HCT116 (cell line): ENCODE results near the gene CCKAR. TPM values are rescaled to one million over a fixed set of nuclear protein-coding genes. Genes with fewer than 3 reads are reported as not detected.

Source experiments
- ATAC-seq: fragments of 200-7000 bp; cut with Tn5 transposase; 2 replicates; pipeline ENCODE4 v1.9.1; 2020; ENCODE audit warnings: mild to moderate bottlenecking, moderate library complexity
- BruUV-seq: library from RNA; stranded (reverse); fragments of 400-500 nt; replicated peaks from 2 replicates; lab custom pipeline; 2021; lab: Mats Ljungman, UMichigan
- CTCF ChIA-PET: fragments of 300-600 bp; sonication (Branson Sonifier 250); formaldehyde crosslinking; loops from one replicate; lab custom pipeline; 2021; ENCODE audit warnings: antibody characterized with exemption; lab: Charles Lee
- POLR2A ChIA-PET: fragments of 300-600, 350-600 bp; sonication (Branson Sonifier 250); formaldehyde crosslinking; loops from one replicate; lab custom pipeline; 2021; ENCODE audit warnings: antibody characterized with exemption; lab: Charles Lee
- RAD21 ChIA-PET, 2 experiments: fragments of 300-600 bp; sonication (Branson Sonifier 250); formaldehyde crosslinking; loops; one replicate each; lab custom pipeline; 2023; ENCODE audit warnings: low total read pairs in 2 of 2; ENCODE audit not compliant: uncharacterized antibody in 2 of 2, unreplicated experiment in 2 of 2, low non-redundant PET in 1 of 2; lab: Charles Lee
- DNase-seq: peaks from one replicate; pipeline ENCODE4 v3.0.0-alpha.2; 2010; ENCODE audit warnings: low read depth, low spot score
- H2AFZ ChIP-seq: fragments of 200-600 bp; shearing (Covaris generic), sonication (generic); 2 replicates; pipeline ENCODE4 v1.6.1; 2017; ENCODE audit warnings: low read depth, mixed run types, mixed read lengths, antibody characterized with exemption, low read length; ENCODE audit not compliant: poor library complexity, severe bottlenecking
- H3K27ac ChIP-seq: 2 replicates; pipeline ENCODE4 v1.5.1; 2012; ENCODE audit warnings: low read depth, low read length
- H3K27me3 ChIP-seq: fragments of 200-600 bp; sonication (generic); 2 replicates; pipeline ENCODE4 v1.6.1; 2016; ENCODE audit warnings: mixed run types, low read length, mixed read lengths; ENCODE audit not compliant: insufficient read depth
- H3K36me3 ChIP-seq, 2 experiments: fragments of 200-500 bp in 1 of 2; fragments of 200-600 bp in 1 of 2; sonication (Bioruptor generic) in 1 of 2; sonication (generic) in 1 of 2; 2 replicates each; pipeline versions ENCODE4 v1.5.1 to v1.6.1; 2014 to 2016; ENCODE audit warnings: low read length in 2 of 2, inconsistent platforms in 1 of 2, mixed read lengths in 1 of 2, mixed run types in 1 of 2; ENCODE audit not compliant: insufficient read depth in 2 of 2, control insufficient read depth in 1 of 2
- H3K4me1 ChIP-seq, 2 experiments: fragments of 200-600 bp in 1 of 2; sonication (generic) in 1 of 2; 2 replicates each; pipeline versions ENCODE4 v1.5.1 to v1.6.1; 2012 to 2017; ENCODE audit warnings: low read length in 2 of 2, inconsistent platforms in 1 of 2, mild to moderate bottlenecking in 1 of 2, mixed read lengths in 1 of 2, mixed run types in 1 of 2, moderate library complexity in 1 of 2; ENCODE audit not compliant: insufficient read depth in 2 of 2, control insufficient read depth in 1 of 2
- H3K4me2 ChIP-seq: fragments of 200-600 bp; sonication (generic); 2 replicates; pipeline ENCODE4 v1.6.1; 2017; ENCODE audit warnings: mixed run types, low read length, mixed read lengths
- H3K4me3 ChIP-seq, 2 experiments: fragments of 200-600 bp in 1 of 2; sonication (generic) in 1 of 2; replicated peaks in 1 of 2; 2 replicates each; pipeline ENCODE4 v1.5.1; 2011 to 2016; ENCODE audit warnings: low read length in 2 of 2, control low read depth in 1 of 2, low read depth in 1 of 2, mild to moderate bottlenecking in 1 of 2, mixed read lengths in 1 of 2, mixed run types in 1 of 2
- H3K79me2 ChIP-seq: fragments of 200-600 bp; sonication (generic); 2 replicates; pipeline ENCODE4 v1.6.1; 2017; ENCODE audit warnings: mild to moderate bottlenecking, mixed run types, low read length, moderate library complexity, mixed read lengths; ENCODE audit not compliant: insufficient read depth
- H3K9ac ChIP-seq: fragments of 200-600 bp; sonication (generic); 2 replicates; pipeline ENCODE4 v1.6.1; 2016; ENCODE audit warnings: low read length, mixed read lengths
- H3K9me2 ChIP-seq: fragments of 200-600 bp; sonication (generic), shearing (Covaris generic); 2 replicates; pipeline ENCODE4 v1.6.1; 2017; ENCODE audit warnings: mixed run types, mild to moderate bottlenecking, moderate library complexity; ENCODE audit not compliant: insufficient read depth
- H3K9me3 ChIP-seq, 2 experiments: fragments of 200-500 bp in 1 of 2; fragments of 200-600 bp in 1 of 2; sonication (Bioruptor generic) in 1 of 2; sonication (generic) in 1 of 2; 2 replicates each; pipeline ENCODE4 v1.6.1; 2014 to 2017; ENCODE audit warnings: low read length in 2 of 2, mixed read lengths in 2 of 2, inconsistent platforms in 1 of 2, low read depth in 1 of 2, mild to moderate bottlenecking in 1 of 2, mixed run types in 1 of 2, moderate library complexity in 1 of 2; ENCODE audit not compliant: control insufficient read depth in 1 of 2, insufficient read depth in 1 of 2
- H4K20me1 ChIP-seq: fragments of 200-600 bp; sonication (generic), shearing (Covaris generic); 2 replicates; pipeline ENCODE4 v1.6.1; 2017; ENCODE audit warnings: mixed run types, mild to moderate bottlenecking, moderate library complexity; ENCODE audit not compliant: insufficient read depth
- CBX3 ChIP-seq: IDR thresholded peaks from 2 replicates; pipeline ENCODE4 v1.6.1; 2012; ENCODE audit warnings: low read depth
- EGR1 ChIP-seq: IDR thresholded peaks from 2 replicates; pipeline ENCODE4 v1.6.1; 2012; ENCODE audit warnings: low read depth
- EZH2 ChIP-seq: fragments of 200-600 bp; sonication (generic); IDR thresholded peaks from 2 replicates; pipeline ENCODE4 v1.6.1; 2017; ENCODE audit warnings: antibody characterized with exemption, mixed run types
- EZH2phosphoT487 ChIP-seq: fragments of 200-600 bp; IDR thresholded peaks from 2 replicates; pipeline ENCODE4 v1.6.1; 2018; ENCODE audit warnings: antibody characterized with exemption, borderline replicate concordance
- JUND ChIP-seq: IDR thresholded peaks from 2 replicates; pipeline ENCODE4 v1.6.1; 2012
- POLR2A ChIP-seq: IDR thresholded peaks from 2 replicates; pipeline ENCODE4 v1.7.0; 2011; ENCODE audit warnings: borderline replicate concordance; ENCODE audit not compliant: insufficient read depth, insufficient read length; ENCODE audit errors: extremely low read depth
- POLR2AphosphoS5 ChIP-seq: IDR thresholded peaks from 2 replicates; pipeline ENCODE4 v1.6.1; 2011; ENCODE audit warnings: mild to moderate bottlenecking, low read depth, low read length, moderate library complexity
- RAD21 ChIP-seq: IDR thresholded peaks from 2 replicates; pipeline ENCODE4 v1.6.1; 2012; ENCODE audit warnings: low read depth, mild to moderate bottlenecking
- SP1 ChIP-seq: IDR thresholded peaks from 2 replicates; pipeline ENCODE4 v1.6.1; 2012; ENCODE audit warnings: low read depth
- TCF7L2 ChIP-seq: IDR thresholded peaks from 2 replicates; pipeline ENCODE4 v1.7.0; 2011; ENCODE audit warnings: borderline replicate concordance, inconsistent platforms; ENCODE audit not compliant: insufficient read depth, insufficient read length; ENCODE audit errors: extremely low read depth
- YY1 ChIP-seq: IDR thresholded peaks from 2 replicates; pipeline ENCODE4 v1.6.1; 2011; ENCODE audit warnings: low read length, low read depth, moderate library complexity, mild to moderate bottlenecking; ENCODE audit not compliant: insufficient replicate concordance; ENCODE audit errors: extremely low read depth
- ZFX ChIP-seq: fragments of 450-650 bp; IDR thresholded peaks from 2 replicates; pipeline ENCODE4 v1.6.1; 2017
- intact Hi-C: fragments of 100-400 bp; cut with micrococcal nuclease; formaldehyde crosslinking; loops from 2 replicates; pipeline ENCODE4 v1.10.0; 2022
- total RNA-seq: library from RNA; stranded (reverse); gene quantifications from one replicate; pipeline ENCODE4 v1.2.1, GENCODE V29; 2021; ENCODE audit not compliant: unreplicated experiment
- TF ChIP-seq, protein P1 (sequence below), 3 experiments: fragments of 200-600 bp in 1 of 3; sonication (generic) in 1 of 3; IDR thresholded peaks in 2 of 3; conservative IDR thresholded peaks in 1 of 3; 2 replicates each; pipeline ENCODE4 v1.5.1; 2012 to 2017; ENCODE audit warnings: low read depth in 2 of 3, low read length in 2 of 3, antibody characterized with exemption in 1 of 3, borderline replicate concordance in 1 of 3, control low read depth in 1 of 3, mild to moderate bottlenecking in 1 of 3, mixed read lengths in 1 of 3, mixed run types in 1 of 3, moderate library complexity in 1 of 3; ENCODE audit not compliant: insufficient read depth in 1 of 3
- TF ChIP-seq, protein P2 (sequence below): IDR thresholded peaks from 2 replicates; pipeline ENCODE4 v1.6.1; 2012

Gene CCKAR
- total RNA-seq, 1 experiment from 2014 or later: not detected

DNA sequence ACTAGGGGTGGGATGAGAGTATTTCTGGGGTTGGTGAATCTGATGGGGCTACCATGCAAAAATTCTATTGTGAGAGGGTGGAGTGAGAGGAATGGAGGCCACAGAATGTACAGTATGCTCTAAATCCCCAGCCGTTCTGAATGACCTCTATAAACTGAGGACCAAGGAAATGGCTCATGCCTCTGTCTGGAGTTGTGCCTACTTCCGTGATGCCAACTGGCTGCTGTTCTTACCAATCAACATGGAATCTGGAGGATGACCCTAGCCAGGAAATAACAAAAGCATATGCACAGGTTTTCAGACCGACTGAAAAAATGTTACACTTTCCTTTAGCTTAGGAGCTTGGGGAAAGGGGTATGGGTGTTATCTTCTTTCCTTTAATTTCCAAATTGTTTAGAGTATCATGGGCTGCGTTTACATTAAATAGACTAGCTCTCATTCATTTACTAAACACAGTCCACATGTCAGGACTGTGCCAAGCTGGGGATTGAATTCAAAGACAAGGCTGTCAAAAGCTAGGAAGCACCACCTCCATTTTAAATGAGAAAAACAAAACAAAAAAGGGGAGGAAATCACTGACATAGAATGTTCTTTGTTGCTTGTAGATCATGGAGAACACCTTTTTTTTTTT lies 20.2 kb upstream of the CCKAR start:
- Histone ChIP-seq H3K9ac (no peak overlapping the region), H3K36me3 (no peaks in the 10 kb centered on the region), H4K20me1 (no peaks in the 10 kb centered on the region), H3K27ac (no peak overlapping the region), H3K9me3 (no peaks in the 10 kb centered on the region), H3K4me2 (no peak overlapping the region), H3K27me3 (no peaks in the 10 kb centered on the region), H3K79me2 (no peaks in the 10 kb centered on the region), H2AFZ (no peak overlapping the region), H3K9me2 (no peaks in the 10 kb centered on the region), H3K4me1 (no peaks in the 10 kb centered on the region), H3K4me3 (no peak overlapping the region)
- ChIA-PET RAD21 (no interaction called here), CTCF (no interaction called here), POLR2A (no interaction called here)
- TF ChIP-seq SP1 (no peak), RAD21 (no peak), CBX3 (no peak), YY1 (no peak), TCF7L2 (no peak), EGR1 (no peak), JUND (no peak), EZH2 (no peak), ZFX (no peak), POLR2A (no peak), POLR2AphosphoS5 (no peak), EZH2phosphoT487 (no peak)
- TF ChIP-seq, protein P1, sequence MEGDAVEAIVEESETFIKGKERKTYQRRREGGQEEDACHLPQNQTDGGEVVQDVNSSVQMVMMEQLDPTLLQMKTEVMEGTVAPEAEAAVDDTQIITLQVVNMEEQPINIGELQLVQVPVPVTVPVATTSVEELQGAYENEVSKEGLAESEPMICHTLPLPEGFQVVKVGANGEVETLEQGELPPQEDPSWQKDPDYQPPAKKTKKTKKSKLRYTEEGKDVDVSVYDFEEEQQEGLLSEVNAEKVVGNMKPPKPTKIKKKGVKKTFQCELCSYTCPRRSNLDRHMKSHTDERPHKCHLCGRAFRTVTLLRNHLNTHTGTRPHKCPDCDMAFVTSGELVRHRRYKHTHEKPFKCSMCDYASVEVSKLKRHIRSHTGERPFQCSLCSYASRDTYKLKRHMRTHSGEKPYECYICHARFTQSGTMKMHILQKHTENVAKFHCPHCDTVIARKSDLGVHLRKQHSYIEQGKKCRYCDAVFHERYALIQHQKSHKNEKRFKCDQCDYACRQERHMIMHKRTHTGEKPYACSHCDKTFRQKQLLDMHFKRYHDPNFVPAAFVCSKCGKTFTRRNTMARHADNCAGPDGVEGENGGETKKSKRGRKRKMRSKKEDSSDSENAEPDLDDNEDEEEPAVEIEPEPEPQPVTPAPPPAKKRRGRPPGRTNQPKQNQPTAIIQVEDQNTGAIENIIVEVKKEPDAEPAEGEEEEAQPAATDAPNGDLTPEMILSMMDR (IDR thresholded peaks at IDR 0.05 in 2 of 3, conservative IDR thresholded peaks at IDR 0.05 in 1 of 3; ENCODE audit: borderline replicate concordance in 1 of 3, insufficient read depth in 1 of 3, low read depth in 2 of 3, low read length in 2 of 3): no peak
- TF ChIP-seq, protein P2, sequence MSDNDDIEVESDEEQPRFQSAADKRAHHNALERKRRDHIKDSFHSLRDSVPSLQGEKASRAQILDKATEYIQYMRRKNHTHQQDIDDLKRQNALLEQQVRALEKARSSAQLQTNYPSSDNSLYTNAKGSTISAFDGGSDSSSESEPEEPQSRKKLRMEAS: no peak
- no TSS peak for BruUV-seq
- ATAC-seq (no peak), DNase-seq (no peak)
- intact Hi-C loops: no loop called here
